ENCODE measurements around the gene HGS.

The HGS gene

DNA sequence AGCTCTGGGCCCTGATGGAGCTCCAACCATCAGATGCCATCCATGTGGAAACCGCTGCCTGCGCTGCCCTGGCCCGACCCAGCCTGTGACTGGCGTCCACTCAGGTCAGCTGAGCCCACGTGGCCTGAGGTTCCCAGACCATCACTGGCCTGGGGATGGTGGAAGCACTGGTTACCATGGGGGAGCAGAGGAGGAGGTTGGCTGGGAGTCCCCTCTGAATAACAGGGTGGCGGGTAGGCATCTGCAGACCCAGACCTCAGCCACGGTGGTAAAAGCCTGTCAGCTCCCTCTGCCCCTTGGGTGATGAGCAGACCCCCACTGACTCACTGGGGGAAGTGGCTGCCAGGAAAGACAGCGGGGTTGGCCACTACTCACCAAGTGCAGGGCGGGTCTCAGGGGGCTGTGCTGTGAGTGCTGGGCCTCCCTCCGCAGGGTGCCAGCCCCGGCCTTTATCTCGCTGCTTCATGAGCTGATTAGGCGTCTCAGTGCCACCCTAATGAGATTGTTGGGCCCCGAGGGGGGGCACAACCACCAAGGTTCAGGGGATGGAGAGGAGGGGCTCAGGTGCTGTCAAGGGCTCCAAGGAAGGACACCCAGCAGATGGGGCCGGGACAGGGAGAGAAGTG is 27.6 kb upstream of the HGS start, which contains the start of gene PDE6G:
Gene PDE6G, minus strand, starts transcription at position 425 of the 626 bp plus-strand sequence. CDS start 3,237 bp downstream, outside the sequence.
- Histone ChIP-seq H3K27me3 (ENCODE audit: control insufficient read depth, insufficient read depth, low read length) (no peaks in the 10 kb centered on the region), H3K4me3 (ENCODE audit: low read depth, low read length) (no peak within 1 kb of the TSS), H3K9me3 (ENCODE audit: control insufficient read depth, insufficient read depth, low read length) (no peaks in the 10 kb centered on the region), H3K36me3 (ENCODE audit: control insufficient read depth, insufficient read depth, low read length) (no peaks in the 10 kb centered on the region), H3K27ac (ENCODE audit: low read depth, low read length) (no peak within 1 kb of the TSS), H3K9ac (ENCODE audit: low read depth, low read length) (no peak within 1 kb of the TSS), H3K4me1 (ENCODE audit: control insufficient read depth, insufficient read depth, low read length) (peaks cover 7% of the 10 kb centered on the region)

DNA sequence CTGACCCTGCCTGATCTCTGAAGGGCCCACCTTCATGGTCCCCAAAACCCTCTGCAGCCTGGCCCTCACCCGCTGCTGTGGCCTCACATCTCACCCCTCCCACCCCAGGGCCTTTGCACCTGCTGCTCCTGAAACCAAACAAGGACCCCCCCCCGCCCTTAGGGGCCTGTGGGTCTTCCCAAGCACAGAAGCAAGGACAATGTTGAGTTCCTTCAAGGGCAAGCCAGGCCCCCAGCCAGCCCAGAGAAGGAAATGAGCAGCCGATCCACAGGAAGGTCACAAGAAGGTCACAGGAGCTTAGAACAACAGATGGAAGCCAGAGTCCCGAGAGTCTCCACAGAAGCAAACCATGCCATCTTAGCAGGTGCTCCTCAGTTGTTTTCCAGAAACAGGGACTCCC is 27.0 kb upstream of the HGS start:
- H3K27me3 ChIP-seq (ENCODE audit: control insufficient read depth, insufficient read depth, low read length), result no peaks in the 10 kb centered on the region
- H3K4me1 ChIP-seq (ENCODE audit: control insufficient read depth, insufficient read depth, low read length), result peaks cover 7% of the 10 kb centered on the region
- no peak overlapping the region for H3K4me3 ChIP-seq (ENCODE audit: low read depth, low read length)
- no peaks in the 10 kb centered on the region for H3K9me3 ChIP-seq (ENCODE audit: control insufficient read depth, insufficient read depth, low read length)
- no peak overlapping the region for H3K27ac ChIP-seq (ENCODE audit: low read depth, low read length)
- H3K36me3 ChIP-seq (ENCODE audit: control insufficient read depth, insufficient read depth, low read length), result no peaks in the 10 kb centered on the region
- H3K9ac ChIP-seq (ENCODE audit: low read depth, low read length), result no peak overlapping the region

DNA sequence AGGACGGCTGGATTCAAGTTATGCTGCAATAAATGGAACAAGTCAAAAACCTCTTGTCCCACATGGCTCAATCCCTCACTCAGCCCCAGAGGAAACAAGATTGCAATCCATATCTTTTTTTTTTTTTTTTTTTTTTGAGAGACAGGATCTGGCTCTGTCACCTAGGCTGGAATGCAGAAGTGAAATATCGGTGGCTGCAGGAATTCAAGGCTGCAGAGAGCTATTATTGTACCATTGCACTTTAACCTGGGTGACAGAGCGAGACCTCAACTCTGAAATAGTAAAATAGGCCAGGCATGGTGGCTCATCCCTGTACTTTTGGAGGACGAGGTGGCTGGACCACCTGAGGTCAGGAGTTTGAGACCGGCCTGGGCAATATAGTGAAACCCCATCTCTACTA is 24.8 kb upstream of the HGS start:
- H3K27me3 ChIP-seq (ENCODE audit: control insufficient read depth, insufficient read depth, low read length), result no peaks in the 10 kb centered on the region
- H3K4me1 ChIP-seq (ENCODE audit: control insufficient read depth, insufficient read depth, low read length), result no peaks in the 10 kb centered on the region
- no peak overlapping the region for H3K9ac ChIP-seq (ENCODE audit: low read depth, low read length)
- H3K27ac ChIP-seq (ENCODE audit: low read depth, low read length), result no peak overlapping the region
- H3K4me3 ChIP-seq (ENCODE audit: low read depth, low read length), result no peak overlapping the region
- H3K36me3 ChIP-seq (ENCODE audit: control insufficient read depth, insufficient read depth, low read length), result no peaks in the 10 kb centered on the region
- no peaks in the 10 kb centered on the region for H3K9me3 ChIP-seq (ENCODE audit: control insufficient read depth, insufficient read depth, low read length)

DNA sequence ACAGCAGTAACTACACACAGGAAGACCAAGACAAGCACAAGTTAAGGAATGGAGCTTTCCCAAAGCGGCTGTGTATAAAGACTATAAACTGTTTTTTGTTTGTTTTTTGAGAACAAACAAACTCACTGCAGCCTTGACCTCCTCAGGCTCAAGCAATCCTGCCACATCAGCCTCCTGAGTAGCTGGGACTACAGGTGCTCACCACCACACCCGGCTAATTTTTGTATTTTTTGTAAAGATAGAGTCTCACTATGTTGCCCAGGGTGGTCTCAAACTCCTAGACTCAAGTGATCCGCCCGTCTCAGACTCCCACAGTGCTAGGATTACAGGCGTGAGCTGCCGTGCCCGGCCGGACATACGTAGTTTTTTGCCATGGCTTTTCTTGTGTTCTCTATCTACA is 23.4 kb upstream of the HGS start:
- H3K9me3 ChIP-seq (ENCODE audit: control insufficient read depth, insufficient read depth, low read length), result no peaks in the 10 kb centered on the region
- no peak overlapping the region for H3K27ac ChIP-seq (ENCODE audit: low read depth, low read length)
- no peaks in the 10 kb centered on the region for H3K27me3 ChIP-seq (ENCODE audit: control insufficient read depth, insufficient read depth, low read length)
- no peak overlapping the region for H3K4me3 ChIP-seq (ENCODE audit: low read depth, low read length)
- H3K36me3 ChIP-seq (ENCODE audit: control insufficient read depth, insufficient read depth, low read length), result peaks cover 6% of the 10 kb centered on the region; the same call in 1 of the 2 replicates
- H3K9ac ChIP-seq (ENCODE audit: low read depth, low read length), result no peak overlapping the region
- H3K4me1 ChIP-seq (ENCODE audit: control insufficient read depth, insufficient read depth, low read length), result peaks cover 2% of the 10 kb centered on the region; the same call in 1 of the 2 replicates

DNA sequence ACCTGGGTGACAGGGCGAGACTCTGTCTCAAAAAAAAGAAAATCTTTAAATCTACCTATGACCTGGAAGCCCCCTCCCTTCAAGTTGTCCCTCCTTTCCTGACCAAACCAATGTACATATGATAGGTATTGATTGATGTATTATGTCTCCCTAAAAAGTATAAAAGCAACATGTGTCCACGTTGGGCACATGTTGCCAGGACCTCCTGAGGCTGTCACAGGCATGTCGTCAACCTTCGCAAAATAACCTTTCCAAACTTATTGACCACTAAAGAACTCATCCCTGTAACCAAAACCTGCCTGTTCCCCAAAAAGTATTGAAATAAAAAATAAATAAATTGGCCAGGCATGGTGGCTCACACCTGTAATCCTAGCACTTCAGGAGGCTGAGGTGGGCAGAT is 21.8 kb upstream of the HGS start:
- H3K4me1 ChIP-seq (ENCODE audit: control insufficient read depth, insufficient read depth, low read length), result peaks cover 5% of the 10 kb centered on the region; the same call in 1 of the 2 replicates
- no peak overlapping the region for H3K27ac ChIP-seq (ENCODE audit: low read depth, low read length)
- H3K9me3 ChIP-seq (ENCODE audit: control insufficient read depth, insufficient read depth, low read length), result no peaks in the 10 kb centered on the region
- no peaks in the 10 kb centered on the region for H3K27me3 ChIP-seq (ENCODE audit: control insufficient read depth, insufficient read depth, low read length)
- H3K36me3 ChIP-seq (ENCODE audit: control insufficient read depth, insufficient read depth, low read length), result peaks cover 6% of the 10 kb centered on the region; the same call in 1 of the 2 replicates
- no peak overlapping the region for H3K4me3 ChIP-seq (ENCODE audit: low read depth, low read length)
- no peak overlapping the region for H3K9ac ChIP-seq (ENCODE audit: low read depth, low read length)

DNA sequence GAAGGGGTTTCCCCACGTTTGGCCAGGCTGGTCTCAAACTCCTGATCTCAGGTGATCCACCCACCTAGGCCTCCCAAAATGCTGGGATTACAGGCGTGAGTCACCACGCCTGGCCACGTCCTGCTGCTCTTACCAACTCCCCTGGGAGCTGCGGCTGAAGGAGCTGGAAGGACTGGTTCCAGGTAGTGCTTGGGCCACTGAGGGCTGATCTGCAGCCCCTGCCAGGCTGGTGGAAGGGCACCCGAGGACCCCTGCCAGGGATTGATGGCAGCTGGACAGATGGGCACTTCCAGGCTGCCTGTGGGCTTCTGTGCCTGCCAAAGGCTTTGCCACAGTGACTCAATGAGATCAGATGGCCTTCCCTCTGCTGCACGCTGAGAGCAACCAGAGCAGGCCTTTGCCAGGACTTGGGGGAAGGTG is 19.8 kb upstream of the HGS start:
- Histone ChIP-seq H3K9ac (ENCODE audit: low read depth, low read length) (no peak overlapping the region), H3K36me3 (ENCODE audit: control insufficient read depth, insufficient read depth, low read length) (peaks cover 20% of the 10 kb centered on the region), H3K9me3 (ENCODE audit: control insufficient read depth, insufficient read depth, low read length) (no peaks in the 10 kb centered on the region), H3K27me3 (ENCODE audit: control insufficient read depth, insufficient read depth, low read length) (no peaks in the 10 kb centered on the region), H3K4me3 (ENCODE audit: low read depth, low read length) (no peak overlapping the region), H3K4me1 (ENCODE audit: control insufficient read depth, insufficient read depth, low read length) (peaks cover 5% of the 10 kb centered on the region; the same call in 1 of the 2 replicates), H3K27ac (ENCODE audit: low read depth, low read length) (no peak overlapping the region)

DNA sequence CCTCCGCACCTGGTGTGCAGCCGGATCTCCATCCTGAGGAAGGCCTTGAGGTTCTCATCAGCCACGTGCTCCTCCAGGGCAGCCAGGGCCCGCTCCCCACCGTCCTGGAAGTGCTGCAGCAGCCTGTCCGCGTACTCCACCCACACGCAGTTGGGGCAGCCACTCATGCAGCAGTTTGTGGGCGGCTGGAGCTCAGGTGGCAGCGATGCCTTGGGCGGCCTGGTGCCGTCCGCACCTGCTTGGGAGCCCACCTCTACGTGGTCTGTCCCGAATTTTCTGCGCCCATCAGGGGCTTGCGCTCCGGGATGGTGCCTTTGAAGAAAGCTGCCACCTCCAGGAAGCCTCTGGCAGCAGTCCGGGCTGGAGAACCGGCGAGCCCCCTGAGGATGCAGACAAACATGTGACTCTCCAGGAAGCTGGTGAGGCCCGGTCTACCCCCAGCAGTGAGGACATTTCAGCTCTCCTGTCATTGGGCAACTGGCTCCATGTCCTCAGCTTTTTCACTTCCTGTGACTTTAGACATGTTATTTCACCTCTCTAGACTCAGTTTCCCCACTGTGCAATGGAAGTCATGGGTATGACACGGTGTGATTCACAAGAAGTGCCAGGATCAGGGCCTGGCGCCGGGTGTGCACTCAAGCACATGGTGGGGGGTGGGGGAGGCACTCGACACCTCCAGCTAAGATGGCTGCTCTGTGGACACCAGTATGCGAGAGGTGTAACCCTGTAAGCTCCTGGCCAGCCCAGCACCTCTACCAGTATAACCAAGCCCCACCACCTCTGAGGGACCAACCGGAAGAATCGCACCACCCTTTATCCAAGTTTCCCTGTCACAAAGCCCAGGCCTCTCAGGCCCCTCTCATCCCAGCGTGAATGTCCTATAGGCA is 18.4 kb upstream of the HGS start:
- peak overlapping the region; percentile 27; the same call in 1 of the 2 replicates for H3K9ac ChIP-seq (ENCODE audit: low read depth, low read length)
- H3K9me3 ChIP-seq (ENCODE audit: control insufficient read depth, insufficient read depth, low read length), result no peaks in the 10 kb centered on the region
- H3K27me3 ChIP-seq (ENCODE audit: control insufficient read depth, insufficient read depth, low read length), result no peaks in the 10 kb centered on the region
- peak overlapping the region; percentile 89 for H3K27ac ChIP-seq (ENCODE audit: low read depth, low read length)
- peaks cover 5% of the 10 kb centered on the region; the same call in 1 of the 2 replicates for H3K4me1 ChIP-seq (ENCODE audit: control insufficient read depth, insufficient read depth, low read length)
- peaks cover 34% of the 10 kb centered on the region for H3K36me3 ChIP-seq (ENCODE audit: control insufficient read depth, insufficient read depth, low read length)
- H3K4me3 ChIP-seq (ENCODE audit: low read depth, low read length), result peak overlapping the region; percentile 93

DNA sequence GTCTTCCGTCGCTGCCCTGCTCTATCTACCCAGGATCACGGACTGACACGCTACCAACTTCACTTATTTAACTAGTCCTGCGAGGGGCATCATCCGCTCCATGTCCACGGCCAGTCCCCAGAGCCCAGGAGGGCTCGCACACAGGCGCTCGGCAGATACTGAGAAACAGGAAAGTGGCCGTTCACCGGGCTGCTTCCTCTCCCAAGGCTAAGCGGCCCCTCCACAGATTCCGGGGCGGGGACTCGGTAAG is 17.8 kb upstream of the HGS start:
- Histone ChIP-seq H3K4me3 (ENCODE audit: low read depth, low read length) (peak overlapping the region; percentile 93), H3K9ac (ENCODE audit: low read depth, low read length) (peak overlapping the region; percentile 27; the same call in 1 of the 2 replicates), H3K27ac (ENCODE audit: low read depth, low read length) (peak overlapping the region; percentile 89), H3K4me1 (ENCODE audit: control insufficient read depth, insufficient read depth, low read length) (peaks cover 5% of the 10 kb centered on the region; the same call in 1 of the 2 replicates), H3K9me3 (ENCODE audit: control insufficient read depth, insufficient read depth, low read length) (no peaks in the 10 kb centered on the region), H3K36me3 (ENCODE audit: control insufficient read depth, insufficient read depth, low read length) (peaks cover 39% of the 10 kb centered on the region), H3K27me3 (ENCODE audit: control insufficient read depth, insufficient read depth, low read length) (no peaks in the 10 kb centered on the region)

DNA sequence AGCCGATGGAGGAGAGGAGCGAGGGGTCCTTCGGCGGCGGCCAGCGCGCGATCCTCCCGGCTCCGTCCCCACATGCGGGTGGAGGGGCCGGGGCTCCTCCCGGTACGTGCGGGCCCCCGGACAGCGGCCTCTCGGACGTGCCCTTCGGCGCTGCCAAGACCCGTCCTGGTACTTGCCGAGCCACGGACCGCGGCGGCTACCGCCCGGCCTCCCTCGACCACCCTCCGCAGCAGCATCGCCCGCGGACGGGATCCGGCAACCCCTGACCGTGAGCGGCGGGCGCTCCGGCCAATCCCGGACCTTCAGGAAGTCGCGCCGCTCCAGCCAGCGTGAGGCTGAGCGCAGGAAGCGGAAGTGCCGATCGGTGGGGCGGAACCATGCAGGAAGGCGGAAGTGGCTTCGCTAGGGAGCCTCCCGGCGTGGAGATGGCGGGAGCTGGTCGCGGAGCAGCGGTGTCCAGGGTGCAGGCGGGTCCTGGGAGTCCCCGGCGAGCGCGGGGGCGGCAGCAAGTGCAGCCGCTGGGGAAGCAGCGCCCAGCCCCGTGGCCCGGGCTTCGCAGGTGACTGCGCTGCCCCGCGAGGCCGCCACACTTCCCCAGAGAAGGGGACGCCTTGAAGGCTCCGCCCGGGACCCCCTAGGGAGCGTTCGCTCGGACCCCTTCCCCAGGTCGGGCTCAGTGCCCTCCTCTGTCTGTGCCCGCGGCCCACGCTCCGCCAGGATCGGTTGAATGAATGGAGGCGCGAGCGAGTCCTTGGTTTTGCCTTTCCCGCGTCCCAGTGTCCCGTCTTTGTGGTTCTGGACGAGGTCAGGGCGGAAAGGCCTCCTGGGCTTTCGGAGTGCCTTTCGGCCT is 17.2 kb upstream of the HGS start, which contains the start of the genes CCDC137 and OXLD1:
Gene CCDC137, plus strand, starts transcription at position 396 of the 850 bp plus-strand sequence. Its CDS starts 30 bp downstream, at position 426.
Gene OXLD1, minus strand, starts transcription at position 264 of the 850 bp plus-strand sequence. Its CDS starts 28 bp downstream, at position 236.
- Histone ChIP-seq H3K36me3 (ENCODE audit: control insufficient read depth, insufficient read depth, low read length) (peaks cover 45% of the 10 kb centered on the region), H3K4me1 (ENCODE audit: control insufficient read depth, insufficient read depth, low read length) (peaks cover 5% of the 10 kb centered on the region; the same call in 1 of the 2 replicates), H3K4me3 (ENCODE audit: low read depth, low read length) (peak within 1 kb of the TSS; percentile 93), H3K9ac (ENCODE audit: low read depth, low read length) (peak within 1 kb of the TSS; percentile 85), H3K27ac (ENCODE audit: low read depth, low read length) (peak within 1 kb of the TSS; percentile 89), H3K9me3 (ENCODE audit: control insufficient read depth, insufficient read depth, low read length) (no peaks in the 10 kb centered on the region), H3K27me3 (ENCODE audit: control insufficient read depth, insufficient read depth, low read length) (no peaks in the 10 kb centered on the region)

DNA sequence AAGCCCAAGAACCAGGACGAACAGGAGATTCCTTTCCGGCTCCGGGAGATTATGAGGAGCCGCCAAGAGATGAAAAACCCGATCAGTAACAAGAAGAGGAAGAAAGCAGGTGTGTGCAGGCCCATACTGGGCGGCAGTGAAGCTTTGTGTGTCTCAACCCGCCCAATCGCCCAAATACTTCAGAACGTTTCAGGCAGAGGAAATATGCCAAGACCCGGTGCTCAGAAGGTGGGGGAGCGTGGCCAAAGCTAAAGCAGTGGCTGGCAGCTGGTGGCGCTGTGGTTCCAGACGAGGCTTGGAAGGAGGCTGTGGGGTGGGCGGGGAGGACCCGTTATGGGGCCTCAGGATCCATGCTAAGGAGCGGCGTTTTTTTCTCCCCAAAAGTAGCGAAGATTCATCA is 16.1 kb upstream of the HGS start:
- no peaks in the 10 kb centered on the region for H3K27me3 ChIP-seq (ENCODE audit: control insufficient read depth, insufficient read depth, low read length)
- no peak overlapping the region for H3K9ac ChIP-seq (ENCODE audit: low read depth, low read length)
- peaks cover 57% of the 10 kb centered on the region for H3K36me3 ChIP-seq (ENCODE audit: control insufficient read depth, insufficient read depth, low read length)
- H3K4me1 ChIP-seq (ENCODE audit: control insufficient read depth, insufficient read depth, low read length), result peaks cover 5% of the 10 kb centered on the region; the same call in 1 of the 2 replicates
- 0 out of 2 replicates have a peak overlapping the region, but pooled peaks have one; percentile 14 for H3K4me3 ChIP-seq (ENCODE audit: low read depth, low read length)
- H3K9me3 ChIP-seq (ENCODE audit: control insufficient read depth, insufficient read depth, low read length), result no peaks in the 10 kb centered on the region
- H3K27ac ChIP-seq (ENCODE audit: low read depth, low read length), result no peak overlapping the region

Data from HUES48 (cell line).